Mammary epithelial cell (primary cell): ENCODE measurements around the gene HLCS.

Experiments used
- CTCF ChIP-seq, 2 donors: IDR thresholded peaks in 1 of 2; conservative IDR thresholded peaks in 1 of 2; 2 replicates each; pipeline ENCODE4 v1.5.1; 2011 to 2012; ENCODE audit warnings: inconsistent platforms in 2 of 2, low read length in 2 of 2, mild to moderate bottlenecking in 2 of 2, control low read depth in 1 of 2, low read depth in 1 of 2; ENCODE audit not compliant: insufficient read depth in 1 of 2; ENCODE audit errors: extremely low read depth in 1 of 2
- EZH2 ChIP-seq: IDR thresholded peaks from 2 replicates; pipeline ENCODE4 v1.6.1; 2012; ENCODE audit warnings: low read length, inconsistent platforms, borderline replicate concordance

GRCh38 chr21:36926989-36927718 is 39.3 kb downstream of the HLCS start:
- TF ChIP-seq CTCF (conservative IDR thresholded peaks at IDR 0.05 in 1 of 2, IDR thresholded peaks at IDR 0.05 in 1 of 2; ENCODE audit: extremely low read depth in 1 of 2, insufficient read depth in 1 of 2, low read depth in 1 of 2, low read length in 2 of 2) = no peak
- no peak for TF ChIP-seq EZH2
